GM12878 (cell line): Measurements from ENCODE around the gene SCARF1. TPM values are rescaled to one million over a fixed set of nuclear protein-coding genes. Genes with fewer than 3 reads are reported as not detected.

Source experiments
- ATAC-seq: fragments of 200-7000 bp; cut with Tn5 transposase; 3 replicates; pipeline ENCODE4 v1.9.1; 2020; ENCODE audit warnings: mild to moderate bottlenecking, moderate library complexity
- BruUV-seq: library from RNA; stranded (reverse); fragments of 400-500 nt; replicated peaks from 2 replicates; lab custom pipeline; 2021; lab: Mats Ljungman, UMichigan
- CTCF ChIA-PET: fragments of 300-600 bp; sonication (Branson Sonifier 250); formaldehyde crosslinking; extraction: SDS; loops from one replicate; lab custom pipeline; 2021; ENCODE audit warnings: inconsistent platforms; lab: Yijun Ruan, JAX
- POLR2A ChIA-PET: fragments of 350-600 bp; formaldehyde crosslinking; extraction: SDS; loops from one replicate; lab custom pipeline; 2021; ENCODE audit warnings: inconsistent platforms; lab: Charles Lee
- RAD21 ChIA-PET: fragments of 300-600 bp; sonication (Branson Sonifier 250); formaldehyde crosslinking; loops from one replicate; lab custom pipeline; 2023; ENCODE audit warnings: antibody characterized with exemption; ENCODE audit not compliant: unreplicated experiment; lab: Charles Lee
- SMC1A ChIA-PET: fragments of 300-600 bp; sonication (Branson Sonifier 250); formaldehyde crosslinking; loops from one replicate; lab custom pipeline; 2023; ENCODE audit not compliant: unreplicated experiment, uncharacterized antibody; lab: Charles Lee
- DNase-seq: peaks from one replicate; pipeline ENCODE4 v3.0.0-alpha.2; 2011; ENCODE audit warnings: low read depth, low spot score
- FAIRE-seq: peaks from 3 replicates; lab custom pipeline; 2011; peaks lifted over from hg19 to GRCh38; lab: Jason Lieb, UNC
- H2AFZ ChIP-seq: 2 replicates; pipeline ENCODE4 v1.6.0; 2011; ENCODE audit warnings: low read depth, low read length, control low read depth; ENCODE audit not compliant: control insufficient read depth
- H3K27ac ChIP-seq: 2 replicates; pipeline ENCODE4 v1.5.1; 2011; ENCODE audit warnings: control low read depth; ENCODE audit not compliant: control insufficient read depth, insufficient read depth
- H3K27me3 ChIP-seq, 2 experiments: replicated peaks in 1 of 2; 2 replicates each; pipeline versions ENCODE4 v1.6.0 to v1.6.1; 2011; ENCODE audit warnings: low read length in 1 of 2; ENCODE audit not compliant: control insufficient read depth in 2 of 2, insufficient read depth in 2 of 2
- H3K36me3 ChIP-seq, 2 experiments: 2 replicates each; pipeline ENCODE4 v1.5.1; 2011; ENCODE audit warnings: low read length in 1 of 2; ENCODE audit not compliant: control insufficient read depth in 2 of 2, insufficient read depth in 2 of 2
- H3K4me1 ChIP-seq: 2 replicates; pipeline ENCODE4 v1.6.1; 2011; ENCODE audit warnings: mild to moderate bottlenecking, low read length, moderate library complexity, mixed read lengths; ENCODE audit not compliant: control insufficient read depth, insufficient read depth
- H3K4me2 ChIP-seq: 2 replicates; pipeline ENCODE4 v1.6.0; 2011; ENCODE audit warnings: control low read depth; ENCODE audit not compliant: control insufficient read depth, insufficient read depth
- H3K4me3 ChIP-seq: fragments of 200-600 bp; sonication (generic); 2 replicates; pipeline ENCODE4 v1.5.1; 2016
- H3K79me2 ChIP-seq: 2 replicates; pipeline ENCODE4 v1.6.0; 2011; ENCODE audit warnings: low read length; ENCODE audit not compliant: control insufficient read depth, insufficient read depth
- H3K9ac ChIP-seq: 2 replicates; pipeline ENCODE4 v1.8.0; 2011; ENCODE audit warnings: low read length, control low read depth, mixed read lengths; ENCODE audit not compliant: control insufficient read depth, insufficient read depth
- H3K9me3 ChIP-seq: replicated peaks from 3 replicates; pipeline ENCODE4 v1.5.1; 2011; ENCODE audit warnings: mild to moderate bottlenecking, low read length; ENCODE audit not compliant: control insufficient read depth, insufficient read depth
- H4K20me1 ChIP-seq: 2 replicates; pipeline ENCODE4 v1.6.0; 2011; ENCODE audit not compliant: control insufficient read depth, insufficient read depth
- EED ChIP-seq: sonication (generic); IDR thresholded peaks from 2 replicates; pipeline ENCODE4 v1.6.1; 2016; ENCODE audit warnings: antibody characterized with exemption, low read depth
- GATAD2B ChIP-seq: fragments of 450-650 bp; conservative IDR thresholded peaks from 2 replicates; pipeline ENCODE4 v1.6.1; 2017; ENCODE audit warnings: low read depth, mild to moderate bottlenecking, moderate library complexity
- LARP7 ChIP-seq: fragments of 450-650 bp; IDR thresholded peaks from 2 replicates; pipeline ENCODE4 v1.6.1; 2017; ENCODE audit warnings: mild to moderate bottlenecking
- MYC ChIP-seq: IDR thresholded peaks from 2 replicates; pipeline ENCODE4 v1.6.1; 2011; ENCODE audit warnings: mild to moderate bottlenecking, low read length, moderate library complexity, inconsistent platforms; ENCODE audit not compliant: insufficient read depth, insufficient replicate concordance, insufficient read length, severe bottlenecking
- RB1 ChIP-seq: fragments of 450-650 bp; formaldehyde crosslinking; IDR thresholded peaks from 2 replicates; pipeline ENCODE4 v1.6.1; 2017; ENCODE audit warnings: mild to moderate bottlenecking, borderline replicate concordance
- SUZ12 ChIP-seq: fragments of 200-600 bp; sonication (generic); IDR thresholded peaks from one replicate; pipeline ENCODE4 v1.6.1; 2018; ENCODE audit warnings: antibody characterized with exemption, mild to moderate bottlenecking; ENCODE audit not compliant: unreplicated experiment
- WGBS: methylation state at CpG from one replicate; pipeline ENCODE4 v1.1.6; 2016; ENCODE audit warnings: low lambda C conversion rate; ENCODE audit not compliant: insufficient replicate concordance, insufficient coverage; ENCODE audit errors: missing lambda C conversion rate; 5-methylcytosine and 5-hydroxymethylcytosine counted together
- in situ Hi-C: fragments of 300-500 bp; cut with MboI; formaldehyde crosslinking; loops from 9 replicates; pipeline ENCODE4 v1.14.3; 2018; ENCODE audit warnings: mixed read lengths
- intact Hi-C: fragments of 100-400 bp; cut with micrococcal nuclease; formaldehyde crosslinking; loops from one replicate; pipeline ENCODE4 v1.14.2; 2022; ENCODE audit not compliant: unreplicated experiment
- polyA plus RNA-seq, 11 experiments: library from polyadenylated mRNA; depleted of rRNA in 4 of 11; unstranded in 6 of 11; stranded (reverse) in 5 of 11; fragments of >200 nt; fragmentation: Nextera tagmentation in 4 of 11; fragmentation: Illumina TruSeq in 1 of 11; extraction: Ambion mirVana in 4 of 11; extraction: Trizol in 1 of 11; gene quantifications; 1 replicate in 1 of 11; 2 replicates in 10 of 11; pipeline versions ENCODE4 v1.2.1 to v1.2.3, GENCODE V29; 2011 to 2016; ENCODE audit warnings: inconsistent platforms in 2 of 11, missing spikeins in 2 of 11, low read depth in 1 of 11
- total RNA-seq, 4 experiments: library from RNA; depleted of rRNA in 3 of 4; stranded (reverse); fragments of >200 nt in 3 of 4; fragmentation: Illumina TruSeq in 1 of 4; extraction: Trizol in 1 of 4; gene quantifications; 2 replicates each; pipeline versions ENCODE4 v1.2.1 to v1.2.3, GENCODE V29; 2013 to 2021
- TF ChIP-seq, protein P1 (sequence below): IDR thresholded peaks from 2 replicates; pipeline ENCODE4 v1.6.1; 2011; ENCODE audit warnings: borderline replicate concordance, low read depth, mild to moderate bottlenecking, moderate library complexity, mixed read lengths, low read length; ENCODE audit not compliant: insufficient read depth; ENCODE audit errors: extremely low read length
- TF ChIP-seq, protein P2 (sequence below), 3 experiments: IDR thresholded peaks in 2 of 3; conservative IDR thresholded peaks in 1 of 3; 2 replicates each; pipeline ENCODE4 v1.5.1; 2011; ENCODE audit warnings: low read depth in 3 of 3, low read length in 3 of 3, mild to moderate bottlenecking in 3 of 3, control low read depth in 2 of 3, moderate library complexity in 2 of 3, inconsistent platforms in 1 of 3, mixed read lengths in 1 of 3; ENCODE audit not compliant: control insufficient read depth in 2 of 3, insufficient read depth in 1 of 3; ENCODE audit errors: extremely low read depth in 1 of 3
- TF ChIP-seq, protein P3 (sequence below): fragments of 450-650 bp; IDR thresholded peaks from 2 replicates; pipeline ENCODE4 v1.6.1; 2016; ENCODE audit warnings: mild to moderate bottlenecking
- TF ChIP-seq, protein P4 (sequence below): fragments of 450-650 bp; IDR thresholded peaks from 2 replicates; pipeline ENCODE4 v1.6.1; 2014; ENCODE audit warnings: mild to moderate bottlenecking

The SCARF1 gene
- total and polyA plus RNA-seq, 10 of the 15 experiments (the other 5 are each of a cell fraction or from before 2014, with no cell fraction given): 0.10 to 1.7 (median 0.43) TPM

DNA sequence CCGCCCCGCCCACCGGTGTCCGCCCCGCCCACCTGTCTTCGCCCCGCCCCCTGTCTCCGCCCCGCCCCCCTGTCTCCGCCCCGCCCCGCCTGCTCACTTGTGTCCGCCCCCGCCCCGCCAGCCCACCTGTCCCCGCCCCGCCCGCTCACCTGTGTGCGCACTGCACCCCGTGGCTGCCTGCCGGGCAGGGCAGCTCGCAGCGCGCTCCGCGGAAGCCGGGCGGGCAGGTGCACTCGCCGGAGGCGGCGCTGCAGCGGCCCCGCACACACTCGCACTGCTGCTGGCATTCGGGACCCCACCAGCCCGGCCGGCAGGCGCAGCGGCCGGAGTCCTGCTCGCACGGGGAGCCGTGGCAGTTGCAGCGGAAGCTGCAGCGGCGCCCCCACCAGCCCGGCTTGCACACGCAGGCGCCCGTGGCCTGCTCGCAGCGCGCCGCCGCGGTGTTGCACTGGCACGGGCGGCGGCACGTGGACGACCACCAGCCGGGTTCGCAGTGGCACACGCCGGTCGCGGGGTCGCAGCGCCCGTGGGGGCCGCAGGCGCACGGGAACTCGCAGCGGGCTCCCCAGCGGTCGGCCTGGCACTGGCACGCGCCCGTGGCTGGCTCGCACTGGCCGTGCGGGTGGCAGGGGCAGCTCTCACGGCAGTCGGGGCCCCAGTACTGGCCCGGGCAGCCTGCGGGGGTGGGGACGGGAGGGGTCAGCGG lies 2.1 kb downstream of the SCARF1 start (continued):
- TF ChIP-seq LARP7: peak; percentile 95
- TF ChIP-seq, protein P1, sequence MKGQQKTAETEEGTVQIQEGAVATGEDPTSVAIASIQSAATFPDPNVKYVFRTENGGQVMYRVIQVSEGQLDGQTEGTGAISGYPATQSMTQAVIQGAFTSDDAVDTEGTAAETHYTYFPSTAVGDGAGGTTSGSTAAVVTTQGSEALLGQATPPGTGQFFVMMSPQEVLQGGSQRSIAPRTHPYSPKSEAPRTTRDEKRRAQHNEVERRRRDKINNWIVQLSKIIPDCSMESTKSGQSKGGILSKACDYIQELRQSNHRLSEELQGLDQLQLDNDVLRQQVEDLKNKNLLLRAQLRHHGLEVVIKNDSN: no peak
- peak; percentile 96 for TF ChIP-seq GATAD2B
- 0 out of 2 replicates have a peak, but pooled peaks have one; percentile 27 for TF ChIP-seq RB1
- TF ChIP-seq, protein P2, sequence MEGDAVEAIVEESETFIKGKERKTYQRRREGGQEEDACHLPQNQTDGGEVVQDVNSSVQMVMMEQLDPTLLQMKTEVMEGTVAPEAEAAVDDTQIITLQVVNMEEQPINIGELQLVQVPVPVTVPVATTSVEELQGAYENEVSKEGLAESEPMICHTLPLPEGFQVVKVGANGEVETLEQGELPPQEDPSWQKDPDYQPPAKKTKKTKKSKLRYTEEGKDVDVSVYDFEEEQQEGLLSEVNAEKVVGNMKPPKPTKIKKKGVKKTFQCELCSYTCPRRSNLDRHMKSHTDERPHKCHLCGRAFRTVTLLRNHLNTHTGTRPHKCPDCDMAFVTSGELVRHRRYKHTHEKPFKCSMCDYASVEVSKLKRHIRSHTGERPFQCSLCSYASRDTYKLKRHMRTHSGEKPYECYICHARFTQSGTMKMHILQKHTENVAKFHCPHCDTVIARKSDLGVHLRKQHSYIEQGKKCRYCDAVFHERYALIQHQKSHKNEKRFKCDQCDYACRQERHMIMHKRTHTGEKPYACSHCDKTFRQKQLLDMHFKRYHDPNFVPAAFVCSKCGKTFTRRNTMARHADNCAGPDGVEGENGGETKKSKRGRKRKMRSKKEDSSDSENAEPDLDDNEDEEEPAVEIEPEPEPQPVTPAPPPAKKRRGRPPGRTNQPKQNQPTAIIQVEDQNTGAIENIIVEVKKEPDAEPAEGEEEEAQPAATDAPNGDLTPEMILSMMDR (IDR thresholded peaks at IDR 0.05 in 2 of 3, conservative IDR thresholded peaks at IDR 0.05 in 1 of 3; ENCODE audit: control insufficient read depth in 2 of 3, extremely low read depth in 1 of 3, insufficient read depth in 1 of 3, low read depth in 3 of 3, low read length in 3 of 3): peak in 2 of 3 experiments; percentile 7 to 13; a peak in 2 of 6 replicates
- TF ChIP-seq, all 136 proteins: peak for 15

DNA sequence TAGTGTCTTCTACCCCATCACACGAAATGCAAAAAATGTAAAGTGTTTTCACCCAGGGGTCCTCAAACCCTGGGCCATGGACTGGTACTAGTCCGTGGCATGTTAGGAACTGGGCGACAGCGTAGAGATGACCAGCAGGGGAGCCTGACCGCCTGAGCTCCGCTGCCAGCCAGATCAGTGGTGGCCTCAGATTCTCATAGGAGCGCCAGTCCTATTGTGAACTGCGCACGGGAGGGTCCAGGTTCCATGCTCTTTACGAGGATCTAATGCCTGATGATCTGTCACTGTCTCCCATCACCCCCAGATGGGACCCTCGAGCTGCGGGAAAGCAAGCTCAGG lies 4.5 kb downstream of the SCARF1 start:
- in situ Hi-C loops: no loop called here

More for the DNA sequence above, 4.5 kb downstream of the SCARF1 start:
- Histone ChIP-seq H3K27me3 (no peaks in the 10 kb centered on the region), H3K9ac (no peak overlapping the region), H4K20me1 (no peaks in the 10 kb centered on the region), H3K4me2 (no peak overlapping the region), H3K4me1 (peaks cover 23% of the 10 kb centered on the region), H3K4me3 (no peak overlapping the region), H3K9me3 (no peaks in the 10 kb centered on the region), H3K36me3 (no peaks in the 10 kb centered on the region), H2AFZ (no peak overlapping the region), H3K27ac (no peak overlapping the region), H3K79me2 (peaks cover 5% of the 10 kb centered on the region)
- TF ChIP-seq, protein P3, sequence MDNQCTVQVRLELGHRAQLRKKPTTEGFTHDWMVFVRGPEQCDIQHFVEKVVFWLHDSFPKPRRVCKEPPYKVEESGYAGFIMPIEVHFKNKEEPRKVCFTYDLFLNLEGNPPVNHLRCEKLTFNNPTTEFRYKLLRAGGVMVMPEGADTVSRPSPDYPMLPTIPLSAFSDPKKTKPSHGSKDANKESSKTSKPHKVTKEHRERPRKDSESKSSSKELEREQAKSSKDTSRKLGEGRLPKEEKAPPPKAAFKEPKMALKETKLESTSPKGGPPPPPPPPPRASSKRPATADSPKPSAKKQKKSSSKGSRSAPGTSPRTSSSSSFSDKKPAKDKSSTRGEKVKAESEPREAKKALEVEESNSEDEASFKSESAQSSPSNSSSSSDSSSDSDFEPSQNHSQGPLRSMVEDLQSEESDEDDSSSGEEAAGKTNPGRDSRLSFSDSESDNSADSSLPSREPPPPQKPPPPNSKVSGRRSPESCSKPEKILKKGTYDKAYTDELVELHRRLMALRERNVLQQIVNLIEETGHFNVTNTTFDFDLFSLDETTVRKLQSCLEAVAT: no peak
- no peak for TF ChIP-seq EED
- TF ChIP-seq MYC: no peak
- no peak for TF ChIP-seq SUZ12
- TF ChIP-seq, protein P4, sequence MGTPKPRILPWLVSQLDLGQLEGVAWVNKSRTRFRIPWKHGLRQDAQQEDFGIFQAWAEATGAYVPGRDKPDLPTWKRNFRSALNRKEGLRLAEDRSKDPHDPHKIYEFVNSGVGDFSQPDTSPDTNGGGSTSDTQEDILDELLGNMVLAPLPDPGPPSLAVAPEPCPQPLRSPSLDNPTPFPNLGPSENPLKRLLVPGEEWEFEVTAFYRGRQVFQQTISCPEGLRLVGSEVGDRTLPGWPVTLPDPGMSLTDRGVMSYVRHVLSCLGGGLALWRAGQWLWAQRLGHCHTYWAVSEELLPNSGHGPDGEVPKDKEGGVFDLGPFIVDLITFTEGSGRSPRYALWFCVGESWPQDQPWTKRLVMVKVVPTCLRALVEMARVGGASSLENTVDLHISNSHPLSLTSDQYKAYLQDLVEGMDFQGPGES: no peak
- RAD21 ChIA-PET: interaction anchor here (0.7 to 1.4 kb wide), 3 partner anchors 11 to 67 kb away, joined by 3 to 6 read pairs (median 6); no protein-coding TSS in a partner anchor
- SMC1A ChIA-PET: no interaction called here
- ATAC-seq: no peak
- no peak for FAIRE-seq
- POLR2A ChIA-PET: interaction anchor here (0.6 to 1.0 kb wide), 3 partner anchors 11 to 74 kb away, joined by 3 to 4 read pairs (median 3); no protein-coding TSS in a partner anchor
- CTCF ChIA-PET: interaction anchor here (1.1 to 2.0 kb wide), 2 partner anchors 11 to 33 kb away, joined by 4 to 6 read pairs; no protein-coding TSS in a partner anchor
- WGBS: 84% methylated on average over 12 of the region's 12 CpGs
- DNase-seq: no peak
- BruUV-seq: no TSS peak
- intact Hi-C loops: loop anchor here (10.0 kb wide), 1 partner anchor 366 kb away; the partner anchor contains the start of genes BHLHA9 and TRARG1
